Measurements from ENCODE around the gene CHKA. TPM values are rescaled to one million over a fixed set of nuclear protein-coding genes. Genes with fewer than 3 reads are reported as not detected.
"Not testable (repeated sequence)": the region's sequence is repeated elsewhere in the genome, so short reads cannot be mapped to it uniquely, and the experiment has no call there.

The CHKA gene
- polyA plus RNA-seq, 1 donor = 129 TPM

GRCh38 chr11:68092946-68093345 is 28.2 kb downstream of the CHKA start:
- H3K27me3 ChIP-seq (ENCODE audit: control insufficient read depth, insufficient read depth, low read length); H3K4me3 ChIP-seq (ENCODE audit: low read length); H3K9me3 ChIP-seq (ENCODE audit: control insufficient read depth, low read depth, low read length); DNase-seq; H3K36me3 ChIP-seq (ENCODE audit: control insufficient read depth, insufficient read depth, low read length); H3K27ac ChIP-seq (ENCODE audit: low read length): not testable (repeated sequence)
- peaks cover 13% of the 10 kb centered on the region for H3K4me1 ChIP-seq (ENCODE audit: control insufficient read depth, insufficient read depth, low read length)
- WGBS (ENCODE audit: insufficient coverage, low lambda C conversion rate) = no CpG with 5 or more reads among the region's 3 CpGs

- WGBS (ENCODE audit: insufficient coverage, low lambda C conversion rate) = 100% methylated on average over 1 of the region's 2 CpGs
- no peaks in the 10 kb centered on the region for H3K9me3 ChIP-seq (ENCODE audit: control insufficient read depth, low read depth, low read length)
- no peak overlapping the region for H3K27ac ChIP-seq (ENCODE audit: low read length)
- H3K4me1 ChIP-seq (ENCODE audit: control insufficient read depth, insufficient read depth, low read length) = peaks cover 13% of the 10 kb centered on the region
- no peak for DNase-seq
- peaks cover 10% of the 10 kb centered on the region for H3K36me3 ChIP-seq (ENCODE audit: control insufficient read depth, insufficient read depth, low read length)
- H3K27me3 ChIP-seq (ENCODE audit: control insufficient read depth, insufficient read depth, low read length) = no peaks in the 10 kb centered on the region
- H3K4me3 ChIP-seq (ENCODE audit: low read length) = no peak overlapping the region
Observed at GRCh38 chr11:68092411-68092810, 28.8 kb downstream of the CHKA start.

DNA sequence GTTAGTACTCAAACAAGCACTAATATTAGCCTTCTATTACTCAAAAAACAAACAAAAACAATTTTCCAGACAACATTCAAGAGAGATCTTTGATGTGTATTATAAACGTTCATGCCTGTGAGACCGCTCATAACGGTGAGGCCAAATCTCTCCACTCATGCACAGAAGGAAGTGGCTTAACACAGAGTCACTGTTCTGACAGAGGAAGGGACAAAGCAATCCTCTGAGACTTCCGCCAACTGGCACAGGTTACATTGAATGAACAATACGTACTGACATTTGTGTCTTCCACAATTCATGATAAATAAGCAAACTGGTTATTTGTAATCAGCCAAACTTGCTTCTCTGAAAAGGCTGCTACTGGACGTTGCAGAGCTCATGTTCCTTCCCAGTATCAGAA is 30.5 kb downstream of the CHKA start:
- no peak for DNase-seq
- H3K36me3 ChIP-seq (ENCODE audit: control insufficient read depth, insufficient read depth, low read length) = peaks cover 10% of the 10 kb centered on the region
- peaks cover 8% of the 10 kb centered on the region for H3K4me1 ChIP-seq (ENCODE audit: control insufficient read depth, insufficient read depth, low read length)
- H3K4me3 ChIP-seq (ENCODE audit: low read length) = no peak overlapping the region
- no CpG with 5 or more reads among the region's 6 CpGs for WGBS (ENCODE audit: insufficient coverage, low lambda C conversion rate)
- no peaks in the 10 kb centered on the region for H3K9me3 ChIP-seq (ENCODE audit: control insufficient read depth, low read depth, low read length)
- H3K27ac ChIP-seq (ENCODE audit: low read length) = peak overlapping the region; percentile 3
- H3K27me3 ChIP-seq (ENCODE audit: control insufficient read depth, insufficient read depth, low read length) = no peaks in the 10 kb centered on the region

GRCh38 chr11:68090287-68090686 is 30.9 kb downstream of the CHKA start:
- Histone ChIP-seq H3K4me3 (ENCODE audit: low read length) (no peak overlapping the region), H3K4me1 (ENCODE audit: control insufficient read depth, insufficient read depth, low read length) (peaks cover 8% of the 10 kb centered on the region), H3K36me3 (ENCODE audit: control insufficient read depth, insufficient read depth, low read length) (peaks cover 10% of the 10 kb centered on the region), H3K27ac (ENCODE audit: low read length) (peak overlapping the region; percentile 18), H3K27me3 (ENCODE audit: control insufficient read depth, insufficient read depth, low read length) (no peaks in the 10 kb centered on the region), H3K9me3 (ENCODE audit: control insufficient read depth, low read depth, low read length) (no peaks in the 10 kb centered on the region)
- no peak for DNase-seq
- no CpG with 5 or more reads among the region's 1 CpG for WGBS (ENCODE audit: insufficient coverage, low lambda C conversion rate)

DNA sequence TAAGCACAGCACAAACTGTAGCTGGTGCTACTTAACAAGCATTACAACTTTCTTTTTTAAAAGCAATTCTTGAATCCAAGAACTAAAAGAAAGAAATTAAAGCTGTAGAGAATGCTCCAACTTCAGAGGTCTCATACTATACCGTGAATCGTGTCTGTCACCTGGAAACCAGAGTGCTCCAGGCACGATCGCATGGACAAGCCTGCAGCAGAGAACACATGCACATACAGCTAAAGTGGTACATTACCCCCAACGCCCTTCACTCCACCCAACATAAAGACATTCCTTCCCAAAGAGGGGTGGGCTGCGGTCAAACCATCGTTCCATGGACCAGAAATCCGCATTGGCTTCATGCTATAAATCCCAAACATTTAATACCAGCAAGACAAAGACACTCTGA is 31.5 kb downstream of the CHKA start:
- no CpG with 5 or more reads among the region's 8 CpGs for WGBS (ENCODE audit: insufficient coverage, low lambda C conversion rate)
- Histone ChIP-seq H3K4me3 (ENCODE audit: low read length) (no peak overlapping the region), H3K4me1 (ENCODE audit: control insufficient read depth, insufficient read depth, low read length) (peaks cover 8% of the 10 kb centered on the region), H3K9me3 (ENCODE audit: control insufficient read depth, low read depth, low read length) (no peaks in the 10 kb centered on the region), H3K27ac (ENCODE audit: low read length) (no peak overlapping the region), H3K27me3 (ENCODE audit: control insufficient read depth, insufficient read depth, low read length) (no peaks in the 10 kb centered on the region), H3K36me3 (ENCODE audit: control insufficient read depth, insufficient read depth, low read length) (peaks cover 10% of the 10 kb centered on the region)
- DNase-seq = no peak

GRCh38 chr11:68083517-68083916 is 37.7 kb downstream of the CHKA start:
- Histone ChIP-seq H3K4me1 (ENCODE audit: control insufficient read depth, insufficient read depth, low read length) (no peaks in the 10 kb centered on the region), H3K4me3 (ENCODE audit: low read length) (no peak overlapping the region), H3K36me3 (ENCODE audit: control insufficient read depth, insufficient read depth, low read length) (peaks cover 25% of the 10 kb centered on the region), H3K9me3 (ENCODE audit: control insufficient read depth, low read depth, low read length) (no peaks in the 10 kb centered on the region), H3K27ac (ENCODE audit: low read length) (no peak overlapping the region), H3K27me3 (ENCODE audit: control insufficient read depth, insufficient read depth, low read length) (no peaks in the 10 kb centered on the region)
- WGBS (ENCODE audit: insufficient coverage, low lambda C conversion rate) = no CpG with 5 or more reads among the region's 3 CpGs
- DNase-seq = no peak

DNA sequence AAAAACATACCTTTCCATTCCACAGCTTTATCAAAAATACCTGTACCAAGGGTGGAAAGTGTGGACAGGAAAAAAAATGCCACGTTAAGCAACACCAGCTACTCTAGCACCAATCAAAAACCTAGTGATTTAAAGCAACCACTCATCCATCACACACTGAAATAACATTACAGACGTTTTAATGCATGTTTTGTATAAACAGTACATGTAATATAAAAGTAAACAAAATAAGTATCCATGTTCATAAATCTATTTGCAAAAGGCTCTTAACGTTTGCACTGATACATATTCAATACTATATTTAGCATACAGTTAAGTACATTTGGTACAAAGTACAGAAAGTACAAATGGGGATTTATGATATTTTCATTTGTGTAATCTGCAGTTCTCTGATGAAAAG is 38.7 kb downstream of the CHKA start:
- WGBS (ENCODE audit: insufficient coverage, low lambda C conversion rate) = no CpG with 5 or more reads among the region's 3 CpGs
- Histone ChIP-seq H3K36me3 (ENCODE audit: control insufficient read depth, insufficient read depth, low read length) (peaks cover 34% of the 10 kb centered on the region), H3K27ac (ENCODE audit: low read length) (no peak overlapping the region), H3K9me3 (ENCODE audit: control insufficient read depth, low read depth, low read length) (no peaks in the 10 kb centered on the region), H3K4me1 (ENCODE audit: control insufficient read depth, insufficient read depth, low read length) (no peaks in the 10 kb centered on the region), H3K27me3 (ENCODE audit: control insufficient read depth, insufficient read depth, low read length) (no peaks in the 10 kb centered on the region), H3K4me3 (ENCODE audit: low read length) (no peak overlapping the region)
- DNase-seq = no peak

- Histone ChIP-seq H3K36me3 (ENCODE audit: control insufficient read depth, insufficient read depth, low read length) (peaks cover 39% of the 10 kb centered on the region), H3K27me3 (ENCODE audit: control insufficient read depth, insufficient read depth, low read length) (no peaks in the 10 kb centered on the region), H3K9me3 (ENCODE audit: control insufficient read depth, low read depth, low read length) (no peaks in the 10 kb centered on the region), H3K4me1 (ENCODE audit: control insufficient read depth, insufficient read depth, low read length) (no peaks in the 10 kb centered on the region), H3K27ac (ENCODE audit: low read length) (no peak overlapping the region), H3K4me3 (ENCODE audit: low read length) (no peak overlapping the region)
- no CpG with 5 or more reads among the region's 9 CpGs for WGBS (ENCODE audit: insufficient coverage, low lambda C conversion rate)
- no peak for DNase-seq
Observed at GRCh38 chr11:68081691-68082090, 39.5 kb downstream of the CHKA start.

DNA sequence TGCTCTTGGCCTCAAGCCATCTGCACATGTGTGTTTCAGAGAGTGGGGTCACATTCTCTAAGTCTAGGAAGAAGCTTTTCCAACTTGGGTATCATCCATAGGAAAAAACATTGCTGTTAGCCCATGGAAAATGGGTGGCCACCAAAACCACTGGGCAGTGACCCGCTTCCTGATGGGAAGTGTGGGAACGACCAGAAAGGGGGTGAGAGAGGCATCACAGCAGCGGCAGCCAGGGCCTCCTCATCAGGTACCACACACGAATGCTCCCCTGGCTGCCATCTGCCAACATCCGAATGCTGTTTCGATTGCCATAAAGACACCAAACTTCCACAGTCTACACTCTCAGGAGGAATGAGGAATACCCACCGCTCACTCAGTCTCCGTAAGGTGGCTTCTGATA is 40.3 kb downstream of the CHKA start:
- Histone ChIP-seq H3K36me3 (ENCODE audit: control insufficient read depth, insufficient read depth, low read length) (peaks cover 39% of the 10 kb centered on the region), H3K4me3 (ENCODE audit: low read length) (no peak overlapping the region), H3K4me1 (ENCODE audit: control insufficient read depth, insufficient read depth, low read length) (no peaks in the 10 kb centered on the region), H3K27me3 (ENCODE audit: control insufficient read depth, insufficient read depth, low read length) (no peaks in the 10 kb centered on the region), H3K27ac (ENCODE audit: low read length) (no peak overlapping the region), H3K9me3 (ENCODE audit: control insufficient read depth, low read depth, low read length) (no peaks in the 10 kb centered on the region)
- WGBS (ENCODE audit: insufficient coverage, low lambda C conversion rate) = no CpG with 5 or more reads among the region's 8 CpGs
- DNase-seq = no peak

GRCh38 chr11:68077617-68078582 is 43.3 kb downstream of the CHKA start:
- no peaks in the 10 kb centered on the region for H3K27me3 ChIP-seq (ENCODE audit: control insufficient read depth, insufficient read depth, low read length)

More at GRCh38 chr11:68077617-68078582, 43.3 kb downstream of the CHKA start:
- Histone ChIP-seq H3K4me1 (ENCODE audit: control insufficient read depth, insufficient read depth, low read length) (no peaks in the 10 kb centered on the region), H3K27ac (ENCODE audit: low read length) (no peak overlapping the region), H3K9me3 (ENCODE audit: control insufficient read depth, low read depth, low read length) (no peaks in the 10 kb centered on the region), H3K36me3 (ENCODE audit: control insufficient read depth, insufficient read depth, low read length) (peaks cover 52% of the 10 kb centered on the region), H3K4me3 (ENCODE audit: low read length) (no peak overlapping the region)
- WGBS (ENCODE audit: insufficient coverage, low lambda C conversion rate) = 83% methylated on average over 1 of the region's 8 CpGs
- no peak for DNase-seq
